SK-N-SH treated with all-trans-retinoic acid at 6 μM for 48 hours (cell line): ENCODE data around the gene MLANA.

ENCODE experiments used
- ATAC-seq: fragments of 200-7000 bp; cut with Tn5 transposase; 3 replicates; pipeline ENCODE4 v1.9.1; 2020; ENCODE audit warnings: mild to moderate bottlenecking, moderate library complexity
- ARNTL ChIP-seq: fragments of 450-650 bp; formaldehyde crosslinking; IDR thresholded peaks from 2 replicates; pipeline ENCODE4 v1.5.0; 2020; ENCODE audit warnings: low read depth, mild to moderate bottlenecking, moderate library complexity, borderline replicate concordance
- BACH2 ChIP-seq: fragments of 250-450 bp; sonication (Bioruptor Pico); IDR thresholded peaks from 2 replicates; pipeline ENCODE4 v1.9.0; 2021; ENCODE audit warnings: mild to moderate bottlenecking, borderline replicate concordance
- ESRRG ChIP-seq: fragments of 250-450 bp; sonication (Bioruptor Pico); IDR thresholded peaks from 2 replicates; pipeline ENCODE4 v1.6.1; 2021; ENCODE audit warnings: mild to moderate bottlenecking
- GLIS3 ChIP-seq: fragments of 250-450 bp; sonication (Bioruptor Pico); IDR thresholded peaks from 2 replicates; pipeline ENCODE4 v1.5.0; 2020; ENCODE audit warnings: mild to moderate bottlenecking, moderate library complexity
- ISL1 ChIP-seq: fragments of 250-450 bp; sonication (Bioruptor Pico); IDR thresholded peaks from 2 replicates; pipeline ENCODE4 v2.1.2; 2022; ENCODE audit warnings: mild to moderate bottlenecking, moderate library complexity
- OSR1 ChIP-seq: fragments of 250-450 bp; sonication (Bioruptor Pico); IDR thresholded peaks from 2 replicates; pipeline ENCODE4 v1.8.0; 2022; ENCODE audit warnings: moderate library complexity, mild to moderate bottlenecking, inconsistent platforms
- PPARA ChIP-seq: fragments of 250-450 bp; sonication (Bioruptor Pico); IDR thresholded peaks from 2 replicates; pipeline ENCODE4 v1.5.0; 2020; ENCODE audit warnings: mild to moderate bottlenecking, borderline replicate concordance
- RARB ChIP-seq: fragments of 250-450 bp; sonication (Bioruptor Pico); IDR thresholded peaks from 2 replicates; pipeline ENCODE4 v1.8.0; 2021; ENCODE audit warnings: mild to moderate bottlenecking, moderate library complexity
- SNAI2 ChIP-seq: fragments of 250-450 bp; sonication (Bioruptor Pico); IDR thresholded peaks from 2 replicates; pipeline ENCODE4 v1.5.0; 2020; ENCODE audit warnings: mild to moderate bottlenecking, moderate library complexity
- TCF4 ChIP-seq: fragments of 250-450 bp; sonication (Bioruptor Pico); IDR thresholded peaks from 2 replicates; pipeline ENCODE4 v1.8.0; 2021; ENCODE audit warnings: mild to moderate bottlenecking, moderate library complexity, borderline replicate concordance
- TOX ChIP-seq: fragments of 250-450 bp; sonication (Bioruptor Pico); IDR thresholded peaks from 2 replicates; pipeline ENCODE4 v1.8.0; 2021; ENCODE audit warnings: mild to moderate bottlenecking, moderate library complexity, borderline replicate concordance
- ZC3H10 ChIP-seq: fragments of 250-450 bp; sonication (Bioruptor Pico); IDR thresholded peaks from 2 replicates; pipeline ENCODE4 v1.5.1; 2021; ENCODE audit warnings: mild to moderate bottlenecking, moderate library complexity
- ZFP3 ChIP-seq: fragments of 250-450 bp; sonication (Bioruptor Pico); IDR thresholded peaks from 2 replicates; pipeline ENCODE4 v1.5.0; 2020; ENCODE audit warnings: mild to moderate bottlenecking, moderate library complexity
- ZFP30 ChIP-seq: fragments of 450-650 bp; formaldehyde crosslinking; IDR thresholded peaks from 2 replicates; pipeline ENCODE4 v1.5.0; 2022; ENCODE audit warnings: mild to moderate bottlenecking, moderate library complexity
- ZNF565 ChIP-seq: fragments of 450-650 bp; formaldehyde crosslinking; conservative IDR thresholded peaks from 2 replicates; pipeline ENCODE4 v1.5.0; 2020; ENCODE audit warnings: low read depth, mild to moderate bottlenecking, moderate library complexity
- ZNF70 ChIP-seq: fragments of 450-650 bp; formaldehyde crosslinking; IDR thresholded peaks from 2 replicates; pipeline ENCODE4 v1.5.0; 2020; ENCODE audit warnings: mild to moderate bottlenecking, moderate library complexity
- ZNF8 ChIP-seq: fragments of 450-650 bp; formaldehyde crosslinking; IDR thresholded peaks from 2 replicates; pipeline ENCODE4 v1.5.0; 2020; ENCODE audit warnings: mild to moderate bottlenecking, moderate library complexity
- TF ChIP-seq, protein P1 (sequence below): fragments of 250-450 bp; sonication (Bioruptor Pico); IDR thresholded peaks from 2 replicates; pipeline ENCODE4 v1.5.0; 2020; ENCODE audit warnings: mild to moderate bottlenecking, moderate library complexity
- TF ChIP-seq, protein P2 (sequence below): fragments of 250-450 bp; sonication (Bioruptor Pico); IDR thresholded peaks from 2 replicates; pipeline ENCODE4 v1.5.1; 2020; ENCODE audit warnings: low read depth, mild to moderate bottlenecking, moderate library complexity
- TF ChIP-seq, protein P3 (sequence below): fragments of 250-450 bp; sonication (Bioruptor Pico); IDR thresholded peaks from 2 replicates; pipeline ENCODE4 v1.8.0; 2020; ENCODE audit warnings: mild to moderate bottlenecking, moderate library complexity, borderline replicate concordance
- TF ChIP-seq, protein P4 (sequence below): fragments of 250-450 bp; sonication (Bioruptor Pico); IDR thresholded peaks from 2 replicates; pipeline ENCODE4 v1.5.1; 2021; ENCODE audit warnings: mild to moderate bottlenecking, moderate library complexity
- TF ChIP-seq, protein P5 (sequence below): fragments of 250-450 bp; sonication (Bioruptor Pico); IDR thresholded peaks from 2 replicates; pipeline ENCODE4 v1.8.0; 2021; ENCODE audit warnings: low read depth, mild to moderate bottlenecking, moderate library complexity, borderline replicate concordance

The MLANA gene

DNA sequence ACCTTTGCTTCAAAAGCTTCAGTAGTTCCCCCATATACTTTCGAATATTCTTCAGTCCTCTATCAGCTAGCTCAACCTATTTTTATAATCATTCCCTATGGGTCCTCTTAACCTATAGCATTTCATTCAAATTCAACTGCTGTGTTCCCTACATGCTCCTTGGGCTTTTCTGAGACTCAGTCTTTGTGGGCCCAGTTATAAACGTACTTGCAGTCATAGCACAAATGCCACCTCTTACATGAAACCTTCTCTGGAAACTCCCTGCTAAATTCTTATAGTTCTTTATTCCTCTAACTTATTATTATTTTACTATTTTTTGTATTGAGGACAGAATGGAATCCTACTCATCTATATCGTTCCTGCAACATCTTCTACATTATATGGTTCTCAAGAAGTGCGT lies 24.7 kb downstream of the MLANA start:
- no peak for ATAC-seq
- TF ChIP-seq, protein P1, sequence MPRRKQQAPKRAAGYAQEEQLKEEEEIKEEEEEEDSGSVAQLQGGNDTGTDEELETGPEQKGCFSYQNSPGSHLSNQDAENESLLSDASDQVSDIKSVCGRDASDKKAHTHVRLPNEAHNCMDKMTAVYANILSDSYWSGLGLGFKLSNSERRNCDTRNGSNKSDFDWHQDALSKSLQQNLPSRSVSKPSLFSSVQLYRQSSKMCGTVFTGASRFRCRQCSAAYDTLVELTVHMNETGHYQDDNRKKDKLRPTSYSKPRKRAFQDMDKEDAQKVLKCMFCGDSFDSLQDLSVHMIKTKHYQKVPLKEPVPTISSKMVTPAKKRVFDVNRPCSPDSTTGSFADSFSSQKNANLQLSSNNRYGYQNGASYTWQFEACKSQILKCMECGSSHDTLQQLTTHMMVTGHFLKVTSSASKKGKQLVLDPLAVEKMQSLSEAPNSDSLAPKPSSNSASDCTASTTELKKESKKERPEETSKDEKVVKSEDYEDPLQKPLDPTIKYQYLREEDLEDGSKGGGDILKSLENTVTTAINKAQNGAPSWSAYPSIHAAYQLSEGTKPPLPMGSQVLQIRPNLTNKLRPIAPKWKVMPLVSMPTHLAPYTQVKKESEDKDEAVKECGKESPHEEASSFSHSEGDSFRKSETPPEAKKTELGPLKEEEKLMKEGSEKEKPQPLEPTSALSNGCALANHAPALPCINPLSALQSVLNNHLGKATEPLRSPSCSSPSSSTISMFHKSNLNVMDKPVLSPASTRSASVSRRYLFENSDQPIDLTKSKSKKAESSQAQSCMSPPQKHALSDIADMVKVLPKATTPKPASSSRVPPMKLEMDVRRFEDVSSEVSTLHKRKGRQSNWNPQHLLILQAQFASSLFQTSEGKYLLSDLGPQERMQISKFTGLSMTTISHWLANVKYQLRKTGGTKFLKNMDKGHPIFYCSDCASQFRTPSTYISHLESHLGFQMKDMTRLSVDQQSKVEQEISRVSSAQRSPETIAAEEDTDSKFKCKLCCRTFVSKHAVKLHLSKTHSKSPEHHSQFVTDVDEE = no peak
- TF ChIP-seq, protein P2, sequence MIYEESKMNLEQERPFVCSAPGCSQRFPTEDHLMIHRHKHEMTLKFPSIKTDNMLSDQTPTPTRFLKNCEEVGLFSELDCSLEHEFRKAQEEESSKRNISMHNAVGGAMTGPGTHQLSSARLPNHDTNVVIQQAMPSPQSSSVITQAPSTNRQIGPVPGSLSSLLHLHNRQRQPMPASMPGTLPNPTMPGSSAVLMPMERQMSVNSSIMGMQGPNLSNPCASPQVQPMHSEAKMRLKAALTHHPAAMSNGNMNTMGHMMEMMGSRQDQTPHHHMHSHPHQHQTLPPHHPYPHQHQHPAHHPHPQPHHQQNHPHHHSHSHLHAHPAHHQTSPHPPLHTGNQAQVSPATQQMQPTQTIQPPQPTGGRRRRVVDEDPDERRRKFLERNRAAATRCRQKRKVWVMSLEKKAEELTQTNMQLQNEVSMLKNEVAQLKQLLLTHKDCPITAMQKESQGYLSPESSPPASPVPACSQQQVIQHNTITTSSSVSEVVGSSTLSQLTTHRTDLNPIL = no peak
- TF ChIP-seq, protein P3, sequence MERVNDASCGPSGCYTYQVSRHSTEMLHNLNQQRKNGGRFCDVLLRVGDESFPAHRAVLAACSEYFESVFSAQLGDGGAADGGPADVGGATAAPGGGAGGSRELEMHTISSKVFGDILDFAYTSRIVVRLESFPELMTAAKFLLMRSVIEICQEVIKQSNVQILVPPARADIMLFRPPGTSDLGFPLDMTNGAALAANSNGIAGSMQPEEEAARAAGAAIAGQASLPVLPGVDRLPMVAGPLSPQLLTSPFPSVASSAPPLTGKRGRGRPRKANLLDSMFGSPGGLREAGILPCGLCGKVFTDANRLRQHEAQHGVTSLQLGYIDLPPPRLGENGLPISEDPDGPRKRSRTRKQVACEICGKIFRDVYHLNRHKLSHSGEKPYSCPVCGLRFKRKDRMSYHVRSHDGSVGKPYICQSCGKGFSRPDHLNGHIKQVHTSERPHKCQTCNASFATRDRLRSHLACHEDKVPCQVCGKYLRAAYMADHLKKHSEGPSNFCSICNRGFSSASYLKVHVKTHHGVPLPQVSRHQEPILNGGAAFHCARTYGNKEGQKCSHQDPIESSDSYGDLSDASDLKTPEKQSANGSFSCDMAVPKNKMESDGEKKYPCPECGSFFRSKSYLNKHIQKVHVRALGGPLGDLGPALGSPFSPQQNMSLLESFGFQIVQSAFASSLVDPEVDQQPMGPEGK (CRISPR knock-in tag) = no peak
- TF ChIP-seq, protein P4, sequence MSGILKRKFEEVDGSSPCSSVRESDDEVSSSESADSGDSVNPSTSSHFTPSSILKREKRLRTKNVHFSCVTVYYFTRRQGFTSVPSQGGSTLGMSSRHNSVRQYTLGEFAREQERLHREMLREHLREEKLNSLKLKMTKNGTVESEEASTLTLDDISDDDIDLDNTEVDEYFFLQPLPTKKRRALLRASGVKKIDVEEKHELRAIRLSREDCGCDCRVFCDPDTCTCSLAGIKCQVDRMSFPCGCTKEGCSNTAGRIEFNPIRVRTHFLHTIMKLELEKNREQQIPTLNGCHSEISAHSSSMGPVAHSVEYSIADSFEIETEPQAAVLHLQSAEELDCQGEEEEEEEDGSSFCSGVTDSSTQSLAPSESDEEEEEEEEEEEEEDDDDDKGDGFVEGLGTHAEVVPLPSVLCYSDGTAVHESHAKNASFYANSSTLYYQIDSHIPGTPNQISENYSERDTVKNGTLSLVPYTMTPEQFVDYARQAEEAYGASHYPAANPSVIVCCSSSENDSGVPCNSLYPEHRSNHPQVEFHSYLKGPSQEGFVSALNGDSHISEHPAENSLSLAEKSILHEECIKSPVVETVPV (CRISPR knock-in tag) = no peak
- TF ChIP-seq ARNTL (CRISPR knock-in tag) (no peak), TOX (CRISPR knock-in tag) (no peak), RARB (CRISPR knock-in tag) (no peak), ZNF565 (CRISPR knock-in tag) (no peak), BACH2 (CRISPR knock-in tag) (no peak), OSR1 (no peak)

DNA sequence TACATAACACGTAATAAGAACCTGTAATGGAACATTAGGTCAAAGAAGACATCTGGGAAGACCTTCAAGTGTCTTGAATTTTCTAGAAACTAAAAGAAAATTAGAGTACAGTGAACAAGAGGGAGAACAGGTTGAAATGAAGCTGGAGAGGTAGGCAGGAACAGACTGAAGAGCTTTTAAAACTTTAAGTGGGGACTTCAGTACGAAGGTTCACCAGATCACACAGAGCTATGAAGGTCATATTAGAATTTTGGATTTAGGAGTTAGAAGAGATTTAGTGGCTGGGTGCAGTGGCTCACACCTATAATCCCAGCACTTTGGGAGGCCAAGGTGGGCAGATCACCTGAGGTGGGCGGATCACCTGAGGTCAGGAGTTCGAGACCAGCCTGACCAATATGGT lies 26.6 kb downstream of the MLANA start:
- no peak for ATAC-seq
- TF ChIP-seq ISL1 (CRISPR knock-in tag) (no peak), OSR1 (no peak), GLIS3 (CRISPR knock-in tag) (no peak), TCF4 (CRISPR knock-in tag) (no peak), SNAI2 (CRISPR knock-in tag) (no peak), ZFP30 (no peak), BACH2 (CRISPR knock-in tag) (no peak), ZFP3 (CRISPR knock-in tag) (no peak), ZNF8 (CRISPR knock-in tag) (no peak), ZNF70 (CRISPR knock-in tag) (no peak), ZC3H10 (CRISPR knock-in tag) (no peak), PPARA (CRISPR knock-in tag) (no peak), TOX (CRISPR knock-in tag) (no peak), ESRRG (CRISPR knock-in tag) (no peak)
- TF ChIP-seq, protein P4 (CRISPR knock-in tag) = no peak
- TF ChIP-seq, protein P3 (CRISPR knock-in tag) = no peak
- TF ChIP-seq, protein P2 = no peak
- TF ChIP-seq, protein P5, sequence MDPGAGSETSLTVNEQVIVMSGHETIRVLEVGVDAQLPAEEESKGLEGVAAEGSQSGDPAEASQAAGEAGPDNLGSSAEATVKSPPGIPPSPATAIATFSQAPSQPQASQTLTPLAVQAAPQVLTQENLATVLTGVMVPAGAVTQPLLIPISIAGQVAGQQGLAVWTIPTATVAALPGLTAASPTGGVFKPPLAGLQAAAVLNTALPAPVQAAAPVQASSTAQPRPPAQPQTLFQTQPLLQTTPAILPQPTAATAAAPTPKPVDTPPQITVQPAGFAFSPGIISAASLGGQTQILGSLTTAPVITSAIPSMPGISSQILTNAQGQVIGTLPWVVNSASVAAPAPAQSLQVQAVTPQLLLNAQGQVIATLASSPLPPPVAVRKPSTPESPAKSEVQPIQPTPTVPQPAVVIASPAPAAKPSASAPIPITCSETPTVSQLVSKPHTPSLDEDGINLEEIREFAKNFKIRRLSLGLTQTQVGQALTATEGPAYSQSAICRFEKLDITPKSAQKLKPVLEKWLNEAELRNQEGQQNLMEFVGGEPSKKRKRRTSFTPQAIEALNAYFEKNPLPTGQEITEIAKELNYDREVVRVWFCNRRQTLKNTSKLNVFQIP (CRISPR knock-in tag) = no peak
